Ascending aorta (tissue), 2 donors: Measurements from ENCODE around the gene SAMD14. TPM values are rescaled to one million over a fixed set of nuclear protein-coding genes. Genes with fewer than 3 reads are reported as not detected.

Experiments used
- DNase-seq, 2 donors: peaks; one replicate each; pipeline ENCODE4 v3.0.0-alpha.2; 2019; ENCODE audit warnings: low spot score in 2 of 2
- H3K27ac ChIP-seq, 2 donors: fragments of 200-600 bp; sonication (generic); one replicate each; pipeline ENCODE4 v1.5.1; 2016 to 2017; ENCODE audit warnings: mild to moderate bottlenecking in 1 of 2
- H3K27me3 ChIP-seq: fragments of 200-600 bp; sonication (generic); one replicate; pipeline ENCODE4 v1.5.1; 2017
- H3K36me3 ChIP-seq, 2 donors: fragments of 200-600 bp; sonication (generic); one replicate each; pipeline ENCODE4 v1.5.1; 2016
- H3K4me1 ChIP-seq, 2 donors: fragments of 200-600 bp; sonication (generic); one replicate each; pipeline ENCODE4 v1.5.1; 2016 to 2017; ENCODE audit warnings: mild to moderate bottlenecking in 1 of 2
- H3K4me3 ChIP-seq, 2 donors: fragments of 200-600 bp; sonication (generic); one replicate each; pipeline ENCODE4 v1.5.1; 2016 to 2017; ENCODE audit warnings: mild to moderate bottlenecking in 1 of 2
- H3K9me3 ChIP-seq, 2 donors: fragments of 200-600 bp; sonication (generic); one replicate each; pipeline ENCODE4 v1.5.1; 2016
- intact Hi-C: fragments of 100-400 bp; cut with DNase I; formaldehyde crosslinking; loops from one replicate; pipeline ENCODE4 v1.15.1; 2023
- total RNA-seq: library from RNA; depleted of rRNA; stranded (reverse); fragments of >200 nt; gene quantifications from one replicate; pipeline ENCODE4 v1.1.0, GENCODE V29; 2016
- TF ChIP-seq, protein P1 (sequence below), 3 experiments: fragments of 200-600 bp in 2 of 3; fragments of 450-650 bp in 1 of 3; sonication (generic) in 2 of 3; IDR thresholded peaks; one replicate each; pipeline ENCODE4 v1.5.1; 2016 to 2019; ENCODE audit warnings: antibody characterized with exemption in 3 of 3, mild to moderate bottlenecking in 1 of 3, moderate library complexity in 1 of 3

SAMD14 gene
- total RNA-seq, 1 donor from 2014 or later, result 3.2 TPM

DNA sequence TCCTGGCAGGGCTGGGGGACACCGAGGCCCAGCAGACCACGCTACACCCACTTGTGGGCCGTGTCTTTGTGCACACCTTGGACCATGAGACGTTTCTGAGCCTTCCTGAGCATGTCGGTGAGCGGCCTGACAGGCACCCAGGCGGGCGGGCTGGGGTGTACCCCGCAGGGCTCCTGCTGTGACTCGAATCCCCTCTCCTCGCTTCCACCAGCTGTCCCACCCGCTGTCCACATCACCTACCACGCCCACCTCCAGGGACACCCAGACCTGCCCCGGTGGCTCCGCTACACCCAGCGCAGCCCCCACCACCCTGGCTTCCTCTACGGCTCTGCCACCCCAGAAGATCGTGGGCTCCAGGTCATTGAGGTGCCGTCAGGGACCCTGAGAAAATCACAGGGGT, 37.4 kb upstream of the SAMD14 start:
- H3K36me3 ChIP-seq, result peaks cover 13 to 19% of the 10 kb centered on the region in 2 donors
- H3K4me1 ChIP-seq, result peaks cover 19 to 34% of the 10 kb centered on the region in 2 donors
- TF ChIP-seq, protein P1, sequence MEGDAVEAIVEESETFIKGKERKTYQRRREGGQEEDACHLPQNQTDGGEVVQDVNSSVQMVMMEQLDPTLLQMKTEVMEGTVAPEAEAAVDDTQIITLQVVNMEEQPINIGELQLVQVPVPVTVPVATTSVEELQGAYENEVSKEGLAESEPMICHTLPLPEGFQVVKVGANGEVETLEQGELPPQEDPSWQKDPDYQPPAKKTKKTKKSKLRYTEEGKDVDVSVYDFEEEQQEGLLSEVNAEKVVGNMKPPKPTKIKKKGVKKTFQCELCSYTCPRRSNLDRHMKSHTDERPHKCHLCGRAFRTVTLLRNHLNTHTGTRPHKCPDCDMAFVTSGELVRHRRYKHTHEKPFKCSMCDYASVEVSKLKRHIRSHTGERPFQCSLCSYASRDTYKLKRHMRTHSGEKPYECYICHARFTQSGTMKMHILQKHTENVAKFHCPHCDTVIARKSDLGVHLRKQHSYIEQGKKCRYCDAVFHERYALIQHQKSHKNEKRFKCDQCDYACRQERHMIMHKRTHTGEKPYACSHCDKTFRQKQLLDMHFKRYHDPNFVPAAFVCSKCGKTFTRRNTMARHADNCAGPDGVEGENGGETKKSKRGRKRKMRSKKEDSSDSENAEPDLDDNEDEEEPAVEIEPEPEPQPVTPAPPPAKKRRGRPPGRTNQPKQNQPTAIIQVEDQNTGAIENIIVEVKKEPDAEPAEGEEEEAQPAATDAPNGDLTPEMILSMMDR (IDR thresholded peaks at IDR 0.05), result no peak
- intact Hi-C loops, result no loop called here
- peak overlapping the region in 1 of 2 donors; percentile 73 for H3K4me3 ChIP-seq
- peak overlapping the region; percentile 97 to 99 for H3K27ac ChIP-seq
- DNase-seq, result no peak
- no peaks in the 10 kb centered on the region for H3K27me3 ChIP-seq
- no peaks in the 10 kb centered on the region for H3K9me3 ChIP-seq

DNA sequence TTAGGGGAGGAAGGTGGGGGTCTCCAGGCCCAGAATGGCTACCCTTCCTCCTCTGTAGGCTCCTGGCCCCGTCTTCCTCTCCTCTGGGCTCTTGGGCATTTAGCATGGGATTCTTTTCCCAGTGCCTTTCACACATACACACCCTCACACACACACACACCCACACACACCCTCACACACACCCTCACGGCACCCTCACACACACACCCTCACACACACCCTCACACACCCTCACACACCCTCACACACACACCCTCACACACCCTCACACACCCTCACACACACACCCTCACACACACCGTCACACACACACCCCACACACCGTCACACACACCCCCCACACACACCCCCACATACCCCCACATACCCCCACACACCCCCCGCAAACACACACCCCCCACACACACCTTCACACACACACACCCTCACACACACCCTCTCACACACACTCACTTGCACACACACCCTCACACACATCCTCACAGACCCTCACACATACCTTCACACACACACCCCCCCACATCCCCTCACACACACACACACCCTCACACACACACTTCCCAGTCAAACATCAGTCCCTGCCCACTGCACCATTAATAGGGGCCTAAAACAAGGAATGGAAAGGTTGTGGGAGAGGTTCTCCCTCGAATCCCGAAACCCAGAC, 36.7 kb upstream of the SAMD14 start:
- peaks cover 12 to 13% of the 10 kb centered on the region in 2 donors for H3K36me3 ChIP-seq
- intact Hi-C loops, result no loop called here
- peak overlapping the region; percentile 25 to 73 for H3K4me3 ChIP-seq
- H3K9me3 ChIP-seq, result no peaks in the 10 kb centered on the region
- peak overlapping the region; percentile 97 to 99 for H3K27ac ChIP-seq
- DNase-seq, result no peak
- TF ChIP-seq, protein P1 (IDR thresholded peaks at IDR 0.05), result no peak
- H3K4me1 ChIP-seq, result peaks cover 19 to 40% of the 10 kb centered on the region in 2 donors
- H3K27me3 ChIP-seq, result no peaks in the 10 kb centered on the region

DNA sequence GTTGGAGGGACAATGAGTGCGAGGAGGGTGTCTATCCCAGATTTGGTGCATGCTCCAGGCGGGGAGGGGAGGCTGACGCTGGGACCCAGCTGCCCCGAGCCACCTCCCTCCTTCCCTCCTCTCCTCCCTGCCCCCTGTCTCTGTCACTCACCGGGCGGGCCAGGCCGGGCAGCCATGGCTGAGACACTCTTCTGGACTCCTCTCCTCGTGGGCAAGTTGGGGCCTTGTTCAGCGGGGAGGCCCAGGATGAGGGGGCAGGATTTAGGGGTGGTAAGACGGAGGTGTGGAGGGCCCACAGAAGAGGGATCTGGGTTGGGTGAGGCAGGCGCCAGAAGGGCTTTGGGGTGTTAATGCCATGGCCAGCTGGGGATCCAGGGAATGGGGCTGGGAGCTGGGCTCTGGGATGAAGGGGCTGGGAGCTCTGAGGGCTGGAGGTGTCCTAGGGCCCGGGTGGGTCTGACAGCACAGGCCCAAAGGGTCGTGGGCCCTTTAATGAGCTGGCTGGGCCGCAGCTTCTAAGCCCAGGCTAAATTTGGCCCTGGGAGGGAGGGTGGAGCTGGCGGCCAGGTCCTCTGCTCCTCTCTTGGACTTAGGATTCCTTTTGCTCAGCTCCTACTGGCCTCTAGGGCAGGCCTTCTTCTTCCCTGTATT, 36.0 kb upstream of the SAMD14 start, which contains the start of gene SGCA:
TSS of gene SGCA (plus strand) at position 139 of the 651 bp plus-strand sequence. CDS start at position 175, 36 bp downstream.
- Histone ChIP-seq H3K4me3 (peak within 1 kb of the TSS; percentile 25 to 73), H3K27me3 (no peaks in the 10 kb centered on the region), H3K4me1 (peaks cover 19 to 41% of the 10 kb centered on the region in 2 donors), H3K36me3 (peaks cover 8 to 13% of the 10 kb centered on the region in 2 donors), H3K9me3 (no peaks in the 10 kb centered on the region), H3K27ac (peak within 1 kb of the TSS; percentile 97 to 99)
- intact Hi-C loops, result no loop called here
- DNase-seq, result no peak
- TF ChIP-seq, protein P1 (IDR thresholded peaks at IDR 0.05), result no peak

DNA sequence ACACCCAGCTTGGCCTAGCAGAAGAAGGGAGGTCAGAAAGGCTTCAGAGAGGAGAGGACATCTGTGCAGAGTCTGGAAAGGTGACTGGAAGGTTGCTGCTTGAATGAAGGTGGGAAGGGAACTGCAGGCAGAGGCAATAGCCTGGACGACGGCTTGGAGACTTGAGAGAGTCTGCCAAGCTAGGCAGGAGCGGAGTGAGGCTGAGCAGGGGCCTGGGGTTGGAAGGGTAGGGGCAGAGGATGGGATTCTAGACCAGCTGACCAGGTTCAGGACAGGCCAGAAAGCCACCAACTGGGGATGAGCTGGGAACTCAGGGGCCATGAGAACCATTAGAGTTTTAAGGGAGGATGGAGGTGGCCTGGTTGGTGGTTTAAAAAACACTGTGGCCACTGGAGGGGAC, 35.5 kb upstream of the SAMD14 start:
- H3K36me3 ChIP-seq, result peaks cover 7 to 10% of the 10 kb centered on the region in 2 donors
- peaks cover 19 to 46% of the 10 kb centered on the region in 2 donors for H3K4me1 ChIP-seq
- H3K9me3 ChIP-seq, result no peaks in the 10 kb centered on the region
- peak overlapping the region; percentile 97 to 99 for H3K27ac ChIP-seq
- H3K27me3 ChIP-seq, result no peaks in the 10 kb centered on the region
- H3K4me3 ChIP-seq, result peak overlapping the region; percentile 25 to 73
- DNase-seq, result no peak
- TF ChIP-seq, protein P1 (IDR thresholded peaks at IDR 0.05), result no peak
- intact Hi-C loops, result no loop called here

DNA sequence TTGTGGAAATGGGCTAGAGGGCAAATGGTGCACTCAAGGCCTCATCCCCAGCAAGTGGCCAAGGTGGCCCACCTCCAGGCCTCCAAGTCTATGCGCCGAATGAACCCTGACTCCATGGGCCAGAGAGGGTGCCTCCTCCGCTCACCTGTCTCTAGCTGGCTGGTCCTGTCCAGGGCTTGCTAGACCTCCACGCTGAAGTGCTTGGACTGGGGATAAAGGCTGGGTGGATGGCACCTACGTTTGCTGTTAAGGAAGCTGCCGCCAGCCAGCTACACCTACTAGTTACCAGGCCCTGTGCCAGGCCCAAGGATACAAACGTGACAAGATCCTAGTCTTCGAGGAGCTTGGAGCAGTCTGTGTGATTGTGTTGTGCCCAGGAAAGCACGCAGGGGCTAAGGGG, 35.1 kb upstream of the SAMD14 start:
- Histone ChIP-seq H3K4me3 (peak overlapping the region in 1 of 2 donors; percentile 73), H3K27ac (peak overlapping the region; percentile 97 to 99), H3K36me3 (peaks cover 3 to 6% of the 10 kb centered on the region in 2 donors), H3K27me3 (no peaks in the 10 kb centered on the region), H3K4me1 (peaks cover 19 to 47% of the 10 kb centered on the region in 2 donors), H3K9me3 (no peaks in the 10 kb centered on the region)
- TF ChIP-seq, protein P1 (IDR thresholded peaks at IDR 0.05), result no peak
- intact Hi-C loops, result no loop called here
- no peak for DNase-seq
